ENCODE data around the gene CNGA3. TPM values are rescaled to one million over a fixed set of nuclear protein-coding genes. Genes with fewer than 3 reads are reported as not detected.

CNGA3 gene
- total and polyA plus RNA-seq, 10 of the 15 experiments (the other 5 are each of a cell fraction or from before 2014, with no cell fraction given): not detected

DNA sequence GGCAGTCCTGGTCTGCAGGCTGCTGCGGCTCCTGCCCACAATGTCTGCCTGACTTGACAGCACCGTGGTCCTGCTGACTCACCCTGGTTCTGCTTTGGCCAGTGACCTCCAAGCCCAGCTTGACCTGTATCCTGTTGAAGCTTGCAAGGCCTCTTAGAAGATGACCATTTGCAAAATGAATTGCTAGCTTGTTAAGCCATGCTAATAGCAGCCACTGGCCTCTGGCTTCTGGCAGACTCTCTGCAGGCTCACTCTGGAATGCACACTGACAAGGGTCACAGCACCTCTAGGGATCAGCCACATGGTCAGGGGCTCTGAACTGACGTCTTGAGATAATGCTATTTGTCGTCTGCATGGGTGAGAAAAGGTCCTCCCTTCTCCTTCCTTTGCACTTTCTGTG lies 25.9 kb downstream of the CNGA3 start:
- Histone ChIP-seq H3K9ac (ENCODE audit: control insufficient read depth, insufficient read depth, low read length) (no peak overlapping the region), H3K4me1 (ENCODE audit: control insufficient read depth, insufficient read depth, low read length) (no peaks in the 10 kb centered on the region), H3K4me2 (ENCODE audit: control insufficient read depth, insufficient read depth) (no peak overlapping the region), H3K27me3 (replicated peaks in 1 of 2; ENCODE audit: control insufficient read depth in 2 of 2, insufficient read depth in 2 of 2, low read length in 1 of 2) (peaks cover 0 to 3% of the 10 kb centered on the region in 2 experiments; a peak in 2 of 4 replicates), H3K79me2 (ENCODE audit: control insufficient read depth, insufficient read depth, low read length) (no peaks in the 10 kb centered on the region), H2AFZ (ENCODE audit: control insufficient read depth, low read depth, low read length) (no peak overlapping the region), H3K4me3 (no peak overlapping the region), H3K36me3 (ENCODE audit: control insufficient read depth in 2 of 2, insufficient read depth in 2 of 2, low read length in 1 of 2) (no peaks in the 10 kb centered on the region), H4K20me1 (ENCODE audit: control insufficient read depth, insufficient read depth) (no peaks in the 10 kb centered on the region), H3K27ac (ENCODE audit: control insufficient read depth, insufficient read depth) (no peak overlapping the region), H3K9me3 (replicated peaks; ENCODE audit: control insufficient read depth, insufficient read depth, low read length) (peaks cover 1% of the 10 kb centered on the region; the same call in 1 of the 3 replicates)
- in situ Hi-C loops (cut with MboI) (no loop called here), intact Hi-C loops (cut with micrococcal nuclease; ENCODE audit: unreplicated experiment) (no loop called here)
- ChIA-PET SMC1A (ENCODE audit: uncharacterized antibody, unreplicated experiment) (no interaction called here), POLR2A (no interaction called here), RAD21 (ENCODE audit: unreplicated experiment) (interaction anchor here (0.5 kb wide), 1 partner anchor 172 kb away, joined by 3 read pairs; no protein-coding TSS in a partner anchor), CTCF (interaction anchor here (0.9 kb wide), 1 partner anchor 13 kb away, joined by 4 read pairs; no protein-coding TSS in a partner anchor)
- BruUV-seq (replicated peaks): no TSS peak
- FAIRE-seq: no peak
- no peak for ATAC-seq
- TF ChIP-seq RELA (IDR thresholded peaks at IDR 0.05; ENCODE audit: borderline replicate concordance, partially characterized antibody) (no peak), CHD4 (IDR thresholded peaks at IDR 0.05) (no peak), PAX8 (IDR thresholded peaks at IDR 0.05) (no peak), ZNF24 (IDR thresholded peaks at IDR 0.05) (no peak), ETV6 (conservative IDR thresholded peaks at IDR 0.05 in 1 of 2, IDR thresholded peaks at IDR 0.05 in 1 of 2; ENCODE audit: borderline replicate concordance in 1 of 2, low read depth in 1 of 2) (no peak), HDAC6 (IDR thresholded peaks at IDR 0.05; ENCODE audit: unreplicated experiment) (no peak), KLF5 (IDR thresholded peaks at IDR 0.05; ENCODE audit: partially characterized antibody) (no peak), NFXL1 (IDR thresholded peaks at IDR 0.05; ENCODE audit: borderline replicate concordance) (no peak), NR2C1 (IDR thresholded peaks at IDR 0.05) (no peak), TCF7 (IDR thresholded peaks at IDR 0.05; ENCODE audit: borderline replicate concordance) (no peak)
- TF ChIP-seq, protein P1, sequence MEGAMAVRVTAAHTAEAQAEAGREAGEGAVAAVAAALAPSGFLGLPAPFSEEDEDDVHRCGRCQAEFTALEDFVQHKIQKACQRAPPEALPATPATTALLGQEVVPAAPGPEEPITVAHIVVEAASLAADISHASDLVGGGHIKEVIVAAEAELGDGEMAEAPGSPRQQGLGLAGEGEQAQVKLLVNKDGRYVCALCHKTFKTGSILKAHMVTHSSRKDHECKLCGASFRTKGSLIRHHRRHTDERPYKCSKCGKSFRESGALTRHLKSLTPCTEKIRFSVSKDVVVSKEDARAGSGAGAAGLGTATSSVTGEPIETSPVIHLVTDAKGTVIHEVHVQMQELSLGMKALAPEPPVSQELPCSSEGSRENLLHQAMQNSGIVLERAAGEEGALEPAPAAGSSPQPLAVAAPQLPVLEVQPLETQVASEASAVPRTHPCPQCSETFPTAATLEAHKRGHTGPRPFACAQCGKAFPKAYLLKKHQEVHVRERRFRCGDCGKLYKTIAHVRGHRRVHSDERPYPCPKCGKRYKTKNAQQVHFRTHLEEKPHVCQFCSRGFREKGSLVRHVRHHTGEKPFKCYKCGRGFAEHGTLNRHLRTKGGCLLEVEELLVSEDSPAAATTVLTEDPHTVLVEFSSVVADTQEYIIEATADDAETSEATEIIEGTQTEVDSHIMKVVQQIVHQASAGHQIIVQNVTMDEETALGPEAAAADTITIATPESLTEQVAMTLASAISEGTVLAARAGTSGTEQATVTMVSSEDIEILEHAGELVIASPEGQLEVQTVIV (IDR thresholded peaks at IDR 0.05; ENCODE audit: borderline replicate concordance, partially characterized antibody): no peak
- TF ChIP-seq, protein P2, sequence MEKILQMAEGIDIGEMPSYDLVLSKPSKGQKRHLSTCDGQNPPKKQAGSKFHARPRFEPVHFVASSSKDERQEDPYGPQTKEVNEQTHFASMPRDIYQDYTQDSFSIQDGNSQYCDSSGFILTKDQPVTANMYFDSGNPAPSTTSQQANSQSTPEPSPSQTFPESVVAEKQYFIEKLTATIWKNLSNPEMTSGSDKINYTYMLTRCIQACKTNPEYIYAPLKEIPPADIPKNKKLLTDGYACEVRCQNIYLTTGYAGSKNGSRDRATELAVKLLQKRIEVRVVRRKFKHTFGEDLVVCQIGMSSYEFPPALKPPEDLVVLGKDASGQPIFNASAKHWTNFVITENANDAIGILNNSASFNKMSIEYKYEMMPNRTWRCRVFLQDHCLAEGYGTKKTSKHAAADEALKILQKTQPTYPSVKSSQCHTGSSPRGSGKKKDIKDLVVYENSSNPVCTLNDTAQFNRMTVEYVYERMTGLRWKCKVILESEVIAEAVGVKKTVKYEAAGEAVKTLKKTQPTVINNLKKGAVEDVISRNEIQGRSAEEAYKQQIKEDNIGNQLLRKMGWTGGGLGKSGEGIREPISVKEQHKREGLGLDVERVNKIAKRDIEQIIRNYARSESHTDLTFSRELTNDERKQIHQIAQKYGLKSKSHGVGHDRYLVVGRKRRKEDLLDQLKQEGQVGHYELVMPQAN (conservative IDR thresholded peaks at IDR 0.05): no peak
- TF ChIP-seq, protein P3, sequence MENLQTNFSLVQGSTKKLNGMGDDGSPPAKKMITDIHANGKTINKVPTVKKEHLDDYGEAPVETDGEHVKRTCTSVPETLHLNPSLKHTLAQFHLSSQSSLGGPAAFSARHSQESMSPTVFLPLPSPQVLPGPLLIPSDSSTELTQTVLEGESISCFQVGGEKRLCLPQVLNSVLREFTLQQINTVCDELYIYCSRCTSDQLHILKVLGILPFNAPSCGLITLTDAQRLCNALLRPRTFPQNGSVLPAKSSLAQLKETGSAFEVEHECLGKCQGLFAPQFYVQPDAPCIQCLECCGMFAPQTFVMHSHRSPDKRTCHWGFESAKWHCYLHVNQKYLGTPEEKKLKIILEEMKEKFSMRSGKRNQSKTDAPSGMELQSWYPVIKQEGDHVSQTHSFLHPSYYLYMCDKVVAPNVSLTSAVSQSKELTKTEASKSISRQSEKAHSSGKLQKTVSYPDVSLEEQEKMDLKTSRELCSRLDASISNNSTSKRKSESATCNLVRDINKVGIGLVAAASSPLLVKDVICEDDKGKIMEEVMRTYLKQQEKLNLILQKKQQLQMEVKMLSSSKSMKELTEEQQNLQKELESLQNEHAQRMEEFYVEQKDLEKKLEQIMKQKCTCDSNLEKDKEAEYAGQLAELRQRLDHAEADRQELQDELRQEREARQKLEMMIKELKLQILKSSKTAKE (IDR thresholded peaks at IDR 0.05; ENCODE audit: low read depth, poor library complexity, severe bottlenecking): no peak
- TF ChIP-seq, protein P4, sequence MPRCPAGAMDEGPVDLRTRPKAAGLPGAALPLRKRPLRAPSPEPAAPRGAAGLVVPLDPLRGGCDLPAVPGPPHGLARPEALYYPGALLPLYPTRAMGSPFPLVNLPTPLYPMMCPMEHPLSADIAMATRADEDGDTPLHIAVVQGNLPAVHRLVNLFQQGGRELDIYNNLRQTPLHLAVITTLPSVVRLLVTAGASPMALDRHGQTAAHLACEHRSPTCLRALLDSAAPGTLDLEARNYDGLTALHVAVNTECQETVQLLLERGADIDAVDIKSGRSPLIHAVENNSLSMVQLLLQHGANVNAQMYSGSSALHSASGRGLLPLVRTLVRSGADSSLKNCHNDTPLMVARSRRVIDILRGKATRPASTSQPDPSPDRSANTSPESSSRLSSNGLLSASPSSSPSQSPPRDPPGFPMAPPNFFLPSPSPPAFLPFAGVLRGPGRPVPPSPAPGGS (IDR thresholded peaks at IDR 0.05; ENCODE audit: borderline replicate concordance, insufficient read depth, low read depth, low read length, poor library complexity, severe bottlenecking): no peak
- 11% methylated on average over 4 of the region's 4 CpGs for WGBS (ENCODE audit: insufficient coverage, insufficient replicate concordance, low lambda C conversion rate, missing lambda C conversion rate)
- DNase-seq (ENCODE audit: low read depth, low spot score): no peak
